Measurements from ENCODE around the gene WWOX.

Gene WWOX

GRCh38 chr16:78892951-78893733 lies 793.7 kb downstream of the WWOX start:
- no peak for DNase-seq (ENCODE audit: low read depth)
- TF ChIP-seq, protein P1, sequence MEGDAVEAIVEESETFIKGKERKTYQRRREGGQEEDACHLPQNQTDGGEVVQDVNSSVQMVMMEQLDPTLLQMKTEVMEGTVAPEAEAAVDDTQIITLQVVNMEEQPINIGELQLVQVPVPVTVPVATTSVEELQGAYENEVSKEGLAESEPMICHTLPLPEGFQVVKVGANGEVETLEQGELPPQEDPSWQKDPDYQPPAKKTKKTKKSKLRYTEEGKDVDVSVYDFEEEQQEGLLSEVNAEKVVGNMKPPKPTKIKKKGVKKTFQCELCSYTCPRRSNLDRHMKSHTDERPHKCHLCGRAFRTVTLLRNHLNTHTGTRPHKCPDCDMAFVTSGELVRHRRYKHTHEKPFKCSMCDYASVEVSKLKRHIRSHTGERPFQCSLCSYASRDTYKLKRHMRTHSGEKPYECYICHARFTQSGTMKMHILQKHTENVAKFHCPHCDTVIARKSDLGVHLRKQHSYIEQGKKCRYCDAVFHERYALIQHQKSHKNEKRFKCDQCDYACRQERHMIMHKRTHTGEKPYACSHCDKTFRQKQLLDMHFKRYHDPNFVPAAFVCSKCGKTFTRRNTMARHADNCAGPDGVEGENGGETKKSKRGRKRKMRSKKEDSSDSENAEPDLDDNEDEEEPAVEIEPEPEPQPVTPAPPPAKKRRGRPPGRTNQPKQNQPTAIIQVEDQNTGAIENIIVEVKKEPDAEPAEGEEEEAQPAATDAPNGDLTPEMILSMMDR (IDR thresholded peaks at IDR 0.05; ENCODE audit: control insufficient read depth, extremely low read depth, insufficient read depth), result no peak
- no peak overlapping the region for H3K4me3 ChIP-seq (ENCODE audit: low read depth, low read length)

DNA sequence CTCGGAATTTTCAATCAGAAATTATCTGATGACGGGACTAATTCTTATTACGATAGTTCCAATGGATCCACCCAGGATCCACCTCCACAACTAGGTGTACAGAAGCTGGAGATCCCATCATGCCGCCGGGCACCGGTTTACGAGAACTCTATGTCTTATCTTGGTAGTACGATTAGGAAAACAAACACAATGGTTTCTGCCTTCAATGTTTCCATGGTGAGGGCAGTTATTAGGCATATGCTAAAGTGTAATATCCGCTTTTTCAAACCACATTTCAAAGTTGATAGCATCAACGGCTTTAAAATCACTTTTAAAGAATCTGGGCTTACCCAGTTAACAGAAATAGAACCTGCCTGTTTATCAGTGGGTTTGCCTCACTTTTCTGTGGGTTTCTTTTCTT lies 795.4 kb downstream of the WWOX start:
- H3K4me3 ChIP-seq (ENCODE audit: low read depth, low read length), result no peak overlapping the region
- TF ChIP-seq, protein P1 (IDR thresholded peaks at IDR 0.05; ENCODE audit: control insufficient read depth, extremely low read depth, insufficient read depth), result no peak
- DNase-seq (ENCODE audit: low read depth), result peak; percentile 34

- TF ChIP-seq, protein P1 (IDR thresholded peaks at IDR 0.05; ENCODE audit: control insufficient read depth, extremely low read depth, insufficient read depth), result no peak
- H3K4me3 ChIP-seq (ENCODE audit: low read depth, low read length), result no peak overlapping the region
- DNase-seq (ENCODE audit: low read depth), result no peak
Measured at GRCh38 chr16:78895681-78896080, 796.2 kb downstream of the WWOX start.

DNA sequence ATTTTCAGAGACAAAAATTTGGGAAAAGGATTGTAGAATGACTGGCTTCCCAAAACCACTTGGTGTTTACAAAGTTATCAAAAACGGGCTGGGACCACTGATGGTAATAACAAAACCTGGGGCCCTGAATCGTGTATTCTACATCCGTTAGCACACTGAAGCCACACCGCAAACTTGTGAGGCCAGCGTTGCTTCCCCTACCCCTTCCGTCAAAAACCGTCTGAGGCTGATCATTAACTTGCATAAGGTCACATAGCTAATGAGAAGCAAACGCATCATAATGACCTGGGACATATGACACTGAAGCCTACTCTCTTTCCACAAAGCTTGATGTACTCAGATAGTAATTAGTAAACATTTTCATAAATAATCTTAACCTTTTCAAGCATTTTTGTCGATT lies 796.8 kb downstream of the WWOX start:
- no peak overlapping the region for H3K4me3 ChIP-seq (ENCODE audit: low read depth, low read length)
- DNase-seq (ENCODE audit: low read depth), result no peak
- TF ChIP-seq, protein P1 (IDR thresholded peaks at IDR 0.05; ENCODE audit: control insufficient read depth, extremely low read depth, insufficient read depth), result no peak

- DNase-seq (ENCODE audit: low read depth), result no peak
- H3K4me3 ChIP-seq (ENCODE audit: low read depth, low read length), result no peak overlapping the region
- TF ChIP-seq, protein P1 (IDR thresholded peaks at IDR 0.05; ENCODE audit: control insufficient read depth, extremely low read depth, insufficient read depth), result no peak
Measured at GRCh38 chr16:78897299-78897698, 797.8 kb downstream of the WWOX start.

DNA sequence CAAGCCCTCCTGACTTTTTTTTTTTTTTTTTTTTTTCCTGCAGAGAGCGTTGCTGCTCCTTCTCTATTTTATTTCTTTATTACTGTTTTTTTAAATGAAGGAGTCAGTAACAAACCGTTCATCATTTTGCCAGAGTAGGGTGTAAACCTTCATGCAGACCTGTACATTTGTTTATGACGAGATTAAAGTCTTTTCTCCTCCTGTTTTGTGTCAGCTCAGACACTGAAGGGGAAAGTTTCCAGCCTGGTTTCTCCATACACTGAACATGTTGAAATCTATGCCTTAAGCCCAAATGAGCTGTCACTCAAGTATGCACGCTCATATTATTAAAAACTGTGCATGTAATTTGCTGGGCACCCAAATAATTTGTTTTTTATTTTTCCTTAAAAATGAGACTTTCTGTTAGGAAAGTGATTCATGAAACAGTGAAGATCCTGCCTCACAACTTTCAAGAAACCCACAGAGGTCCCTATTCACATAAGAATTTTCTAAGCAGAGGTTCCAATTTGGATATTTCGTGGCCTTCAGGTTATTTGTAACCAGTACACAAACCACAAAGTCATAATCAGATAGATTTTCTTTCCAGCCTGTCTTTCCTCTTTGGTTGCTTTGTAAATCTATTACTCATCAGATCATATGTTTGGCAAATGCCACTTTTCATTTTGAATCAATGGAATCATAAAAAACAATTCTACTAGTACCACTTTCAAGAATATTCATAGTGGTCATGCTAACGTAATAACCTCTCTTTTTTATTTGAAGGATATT lies 800.8 kb downstream of the WWOX start:
- DNase-seq (ENCODE audit: low read depth), result no peak
- TF ChIP-seq, protein P1 (IDR thresholded peaks at IDR 0.05; ENCODE audit: control insufficient read depth, extremely low read depth, insufficient read depth), result no peak
- no peak overlapping the region for H3K4me3 ChIP-seq (ENCODE audit: low read depth, low read length)

All from LNCaP clone FGC (cell line).